GM19035 (cell line): ENCODE data around the gene WNT7B.

Source experiments
- ATAC-seq: cut with Tn5 transposase; IDR thresholded peaks from one replicate; pipeline ENCODE4 v1.9.1; 2021; ENCODE audit not compliant: unreplicated experiment

Gene WNT7B

DNA sequence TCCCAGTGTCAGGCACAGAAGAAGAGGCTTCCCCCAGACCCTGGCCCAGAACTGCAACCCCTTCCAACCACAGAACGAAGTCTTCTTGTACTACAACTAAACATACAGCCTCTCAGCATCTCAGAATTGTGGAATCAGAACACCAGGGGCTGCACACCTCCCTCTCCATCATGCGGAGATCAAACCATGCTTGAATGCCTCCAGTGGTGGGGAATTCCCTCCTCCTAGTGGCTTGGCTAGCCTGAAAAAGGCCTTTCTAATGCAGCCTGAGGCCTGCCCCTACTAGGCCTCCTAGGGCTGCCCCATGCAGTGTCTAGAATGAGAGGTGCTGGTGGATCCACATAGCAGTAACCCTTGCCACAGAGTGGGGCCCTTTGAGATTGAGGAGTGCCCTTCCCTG is 62.7 kb downstream of the WNT7B start:
- ATAC-seq: no peak

DNA sequence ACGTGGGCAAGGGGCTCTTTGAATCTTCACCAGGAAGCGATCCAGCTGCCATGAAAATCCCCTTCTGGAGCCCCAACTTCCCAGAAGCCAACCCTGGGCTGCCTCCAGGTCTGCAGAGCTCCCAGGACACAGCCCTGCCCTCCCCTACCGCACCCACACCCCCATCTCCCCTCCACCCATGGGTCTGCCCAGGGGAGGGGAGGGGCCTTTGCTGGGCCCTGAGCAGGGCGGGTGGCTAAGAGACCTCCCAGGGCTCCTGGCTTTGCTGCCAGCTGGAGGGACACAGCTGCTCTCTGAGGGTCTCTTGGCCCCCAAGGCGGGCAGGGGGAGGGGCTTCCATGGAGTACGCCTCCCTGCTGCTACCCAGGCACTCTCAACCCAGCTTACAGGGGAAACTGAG is 64.1 kb downstream of the WNT7B start:
- ATAC-seq: no peak

DNA sequence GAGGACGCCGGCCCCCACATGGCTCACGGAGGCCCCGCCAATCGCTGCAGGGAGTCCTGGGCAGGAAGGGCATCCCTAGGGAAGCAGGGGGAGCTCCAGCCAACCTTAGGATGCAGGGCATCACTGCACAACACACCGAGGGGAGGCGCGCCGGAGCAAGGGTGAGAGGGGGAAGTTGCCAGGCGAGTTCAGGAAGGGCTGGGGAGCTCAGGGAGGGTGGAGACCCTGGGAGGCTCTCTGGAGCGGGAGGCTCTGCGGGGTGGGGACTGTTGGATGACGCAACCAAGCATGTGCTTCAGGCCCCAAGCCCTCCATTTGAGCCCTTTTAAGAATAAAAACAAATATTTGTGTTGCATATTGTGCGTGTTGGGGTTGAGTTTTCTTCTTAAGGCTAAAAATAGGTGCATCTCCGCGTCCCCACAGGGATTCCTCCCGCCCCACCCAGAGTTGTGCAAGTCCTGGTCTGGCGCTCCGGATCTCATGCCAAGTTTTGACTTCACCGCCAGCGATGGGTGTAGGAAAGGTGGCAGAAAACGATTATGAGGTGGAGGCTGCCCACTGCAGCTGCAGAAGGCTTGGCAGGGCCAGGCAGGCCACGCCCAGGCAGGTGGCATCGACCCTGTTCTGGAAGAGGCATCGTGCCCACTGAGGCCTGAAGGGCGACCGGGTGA is 65.2 kb downstream of the WNT7B start:
- ATAC-seq: no peak

DNA sequence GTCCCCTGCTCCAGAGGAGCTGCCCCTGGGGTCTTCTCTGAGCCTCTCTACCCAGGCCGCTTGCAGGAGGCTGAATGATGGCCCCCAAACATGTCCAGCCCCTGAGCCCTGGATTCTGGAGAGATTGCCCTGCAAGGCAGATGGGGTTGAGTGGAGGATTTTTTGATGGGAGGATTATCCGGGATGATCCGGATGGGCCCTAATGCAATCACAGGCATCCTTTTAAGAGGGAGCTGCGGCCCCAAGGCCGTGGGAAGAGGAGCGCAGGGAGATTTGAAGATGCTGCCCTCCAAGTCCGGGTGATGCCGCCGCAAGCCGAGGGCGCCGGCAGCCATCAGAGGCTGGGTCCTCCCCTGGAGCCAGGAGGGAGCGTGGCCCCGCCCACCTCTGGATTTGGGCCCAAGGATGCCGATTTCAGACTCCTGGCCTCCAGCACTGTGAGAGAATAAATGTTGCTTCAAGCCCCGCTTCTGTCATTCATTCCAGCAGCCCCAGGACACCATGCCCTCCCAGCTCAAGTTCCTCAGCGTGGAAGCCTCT is 66.0 kb downstream of the WNT7B start:
- ATAC-seq: no peak

DNA sequence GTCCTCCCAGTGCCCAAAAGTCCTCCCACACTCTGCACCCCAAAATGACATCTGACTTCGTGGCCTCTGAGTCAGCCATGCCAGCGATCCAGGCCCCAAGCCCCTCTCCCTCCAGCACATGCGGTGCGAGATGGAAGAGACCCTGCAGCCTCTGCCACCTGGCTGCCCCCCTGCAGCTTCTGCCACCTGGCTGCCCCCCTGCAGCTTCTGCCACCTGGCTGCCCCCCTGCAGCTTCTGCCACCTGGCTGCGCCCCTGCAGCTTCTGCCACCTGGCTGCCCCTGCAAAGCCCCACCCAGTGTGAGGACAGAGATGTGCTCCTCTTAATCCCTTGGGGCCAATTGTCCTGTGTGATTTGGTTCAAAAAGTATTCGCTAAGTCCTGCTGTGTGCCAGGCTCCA is 68.0 kb downstream of the WNT7B start:
- no peak for ATAC-seq

DNA sequence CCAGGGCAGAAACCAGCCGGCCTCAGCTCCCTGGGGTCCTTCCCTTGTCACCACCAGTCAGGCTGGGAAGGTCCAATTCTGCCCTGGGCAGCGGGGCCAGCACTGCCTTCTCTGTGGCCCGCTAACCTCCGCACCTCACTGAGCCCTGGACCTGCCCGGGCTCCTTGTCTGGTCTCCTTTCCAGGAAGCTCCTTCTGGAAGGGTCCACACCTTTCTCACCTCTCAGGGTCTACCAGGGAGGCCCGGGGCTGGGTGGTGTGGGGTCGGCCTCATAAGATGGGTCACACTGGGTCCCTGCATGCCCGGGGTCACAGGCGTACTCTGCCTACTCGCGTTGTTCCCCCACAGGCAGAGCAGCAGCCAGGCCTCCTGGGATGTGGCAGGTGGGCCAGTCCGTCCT is 69.0 kb downstream of the WNT7B start:
- no peak for ATAC-seq

DNA sequence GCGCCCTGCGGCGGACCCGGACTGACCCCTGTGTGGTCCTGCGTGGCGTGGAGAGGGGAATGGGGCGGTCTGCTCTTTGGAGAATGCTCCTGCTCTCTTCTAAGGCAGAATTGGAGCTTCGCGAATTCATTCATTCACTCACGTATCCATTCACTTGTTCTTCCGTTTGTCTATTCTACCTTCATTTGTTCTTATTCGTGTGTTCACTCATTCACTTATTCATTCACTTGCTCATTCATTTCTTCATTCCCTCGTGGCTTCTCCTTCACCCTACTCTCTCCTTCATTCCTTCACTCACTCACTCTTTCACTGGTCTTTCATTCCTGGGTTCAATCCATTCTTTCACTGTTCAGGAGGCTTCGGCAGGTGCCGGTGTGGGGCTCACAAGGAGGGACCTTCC is 69.6 kb downstream of the WNT7B start:
- ATAC-seq: no peak

DNA sequence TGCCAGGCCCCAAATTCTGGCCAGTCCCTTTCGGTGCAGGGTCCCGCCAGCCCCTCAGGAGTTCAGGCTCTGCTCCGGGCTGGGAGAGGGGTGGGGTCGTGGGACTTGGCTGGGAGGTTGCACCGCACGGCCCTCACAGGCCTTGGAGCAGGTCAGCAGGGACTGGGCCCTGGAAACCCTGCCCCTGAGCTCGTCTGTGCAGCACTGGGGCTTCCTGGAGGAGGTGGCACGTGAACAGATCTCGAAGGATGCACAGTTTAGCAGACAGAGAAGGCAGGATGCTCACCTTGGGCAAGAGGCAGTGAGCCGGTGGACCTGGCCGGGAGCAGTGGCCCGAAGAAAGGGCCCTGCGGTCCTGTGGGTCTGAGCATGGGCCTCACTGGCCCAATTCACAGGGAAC is 70.0 kb downstream of the WNT7B start:
- ATAC-seq: no peak

DNA sequence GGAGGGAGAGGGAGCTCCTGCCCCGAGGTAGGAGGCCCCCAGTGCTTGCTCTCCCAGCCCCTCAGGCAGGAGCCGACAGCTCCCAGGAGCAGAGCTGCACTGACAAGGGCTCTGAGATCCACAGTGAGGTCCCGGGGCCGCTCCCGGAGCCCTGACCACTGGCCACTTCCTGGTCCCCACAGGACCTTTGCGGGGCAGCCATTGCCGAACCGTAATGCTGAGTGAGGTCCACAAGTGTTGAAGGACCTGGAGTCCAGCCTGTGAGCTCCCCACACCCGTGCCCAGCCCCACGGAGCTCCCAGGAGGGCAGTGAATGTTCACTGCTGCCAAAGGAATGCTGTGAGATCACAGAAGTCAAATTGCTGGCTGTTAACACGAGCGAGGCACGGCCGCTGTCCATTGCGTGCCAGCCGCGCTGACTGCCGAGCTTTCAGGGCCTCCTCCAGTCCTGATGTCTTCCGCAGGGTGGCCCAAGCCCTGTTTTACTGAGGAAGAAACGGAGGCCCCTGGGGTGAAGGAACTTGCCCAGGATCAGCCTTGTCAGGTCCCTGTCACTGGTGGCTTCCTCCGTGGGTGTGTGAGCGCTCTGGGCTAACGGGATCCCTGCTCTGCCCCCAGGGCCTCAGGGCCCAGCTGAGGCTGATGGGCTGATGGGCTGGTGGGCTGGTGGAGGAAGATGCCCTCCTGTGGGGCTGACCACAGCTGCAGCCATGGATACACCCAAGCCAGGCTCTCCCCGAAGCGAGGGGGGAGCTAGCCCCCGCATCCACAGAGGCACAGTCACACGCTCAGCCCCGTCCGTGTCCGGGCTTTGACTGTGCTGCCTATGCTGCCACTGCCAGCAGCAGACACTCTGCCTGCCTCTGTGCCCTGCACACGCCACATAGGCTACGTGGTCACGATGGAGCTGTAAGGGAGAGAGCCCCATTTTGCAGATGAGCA is 70.8 kb downstream of the WNT7B start:
- ATAC-seq: no peak

DNA sequence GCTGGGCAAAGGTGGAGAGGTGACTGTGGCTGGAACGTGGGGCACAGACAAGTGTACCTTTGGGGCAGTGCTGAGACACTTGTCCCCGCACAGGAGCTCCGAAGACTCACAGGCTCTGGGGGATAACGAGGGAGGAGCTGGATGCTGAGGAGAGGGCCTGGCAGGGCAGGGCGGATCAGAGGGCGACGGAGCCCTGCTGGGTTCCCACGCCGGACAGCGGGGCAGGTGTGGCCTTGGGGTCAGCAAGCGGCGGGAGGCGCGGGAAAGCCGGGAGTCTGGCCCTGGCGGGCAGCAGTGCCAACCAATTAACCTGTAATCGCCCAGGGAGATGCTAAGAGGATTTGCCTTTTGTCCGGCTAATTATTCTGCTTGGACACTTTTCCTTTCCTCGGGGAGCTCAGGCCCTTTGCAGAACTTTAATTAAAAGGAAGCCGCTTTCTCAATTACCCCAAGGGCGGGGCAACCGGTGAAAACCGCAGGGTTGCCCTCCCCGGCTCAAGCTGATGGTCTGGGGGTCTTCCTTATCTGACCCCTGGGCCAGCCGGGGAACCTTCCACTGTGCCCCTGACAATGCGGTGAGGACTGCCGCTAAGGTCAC is 71.5 kb downstream of the WNT7B start:
- no peak for ATAC-seq

DNA sequence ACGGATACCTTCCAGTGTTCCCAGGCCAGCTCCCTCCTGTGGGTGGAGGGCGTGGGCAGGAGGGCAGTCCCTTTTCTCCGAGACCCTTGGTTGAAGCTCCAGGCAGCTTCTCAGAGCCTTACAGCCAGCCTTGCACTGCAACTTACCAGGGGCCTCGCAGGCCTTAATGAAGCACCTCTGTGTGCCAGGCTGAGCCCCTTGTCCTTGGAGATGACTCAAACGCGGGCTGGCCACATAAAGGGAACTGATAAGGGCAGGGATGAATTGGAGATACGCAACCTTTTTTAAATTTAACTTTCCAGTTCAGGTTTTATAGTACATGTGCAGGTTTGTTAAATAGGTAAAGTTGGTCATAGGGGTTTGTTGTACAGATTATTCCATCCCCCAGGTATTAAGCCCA is 72.7 kb downstream of the WNT7B start:
- no peak for ATAC-seq

DNA sequence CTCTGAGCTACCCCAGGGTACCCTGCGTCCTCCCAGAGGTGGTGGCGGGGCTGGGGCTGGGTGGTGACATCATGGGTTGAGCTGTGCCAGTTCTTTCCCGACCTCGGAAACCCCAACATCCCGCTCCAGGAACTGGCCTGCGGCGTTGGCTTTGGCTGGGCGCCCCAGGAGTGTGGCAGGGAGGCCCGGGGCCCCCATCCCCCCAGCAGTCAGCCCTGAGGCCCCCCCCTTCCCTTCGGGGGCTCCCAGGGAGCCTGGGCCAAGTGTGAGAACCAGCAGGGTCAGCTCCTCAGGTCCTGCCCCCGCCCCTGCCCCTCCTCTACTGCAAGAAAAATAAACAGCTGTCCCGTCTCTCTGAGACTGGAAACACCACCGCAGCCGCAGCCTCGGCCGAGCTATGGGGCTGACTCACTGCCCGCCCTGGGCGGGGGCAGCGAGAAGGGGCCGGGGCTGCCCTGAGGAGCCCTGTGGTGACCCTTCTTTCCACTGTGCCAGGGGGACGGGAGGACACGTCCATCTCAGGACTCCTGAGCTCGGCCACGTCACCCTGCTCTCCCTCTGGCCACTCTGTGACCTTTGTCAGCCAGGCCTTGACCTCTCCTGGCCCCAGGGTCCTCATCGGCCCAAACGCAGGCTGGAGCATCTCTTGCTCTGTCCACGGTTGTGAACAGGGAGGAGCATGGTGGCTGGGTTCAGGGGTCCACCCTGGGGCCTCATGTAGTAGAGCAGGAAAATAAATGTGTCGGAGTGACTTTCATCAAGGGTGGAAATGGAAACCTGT is 73.4 kb downstream of the WNT7B start:
- no peak for ATAC-seq

DNA sequence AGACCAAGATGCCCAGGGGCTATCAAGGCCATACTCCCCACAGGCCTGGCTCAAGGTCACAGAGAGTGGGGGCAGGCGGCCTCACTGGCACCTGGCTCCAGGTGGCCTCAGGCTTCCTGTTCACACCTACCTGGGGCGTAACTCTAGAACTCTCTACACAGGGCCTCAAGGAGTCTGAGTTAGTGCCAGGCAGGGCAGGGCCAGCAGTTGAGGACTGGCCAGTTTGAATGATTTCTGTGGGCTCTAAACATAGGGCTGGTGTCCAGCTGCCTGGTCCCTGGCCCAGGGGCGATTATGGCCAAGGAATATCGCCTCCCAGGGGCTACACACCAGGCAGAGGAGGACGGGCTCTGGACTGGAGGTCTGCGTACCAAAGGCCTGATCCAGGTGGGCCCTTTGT is 79.2 kb downstream of the WNT7B start:
- no peak for ATAC-seq

DNA sequence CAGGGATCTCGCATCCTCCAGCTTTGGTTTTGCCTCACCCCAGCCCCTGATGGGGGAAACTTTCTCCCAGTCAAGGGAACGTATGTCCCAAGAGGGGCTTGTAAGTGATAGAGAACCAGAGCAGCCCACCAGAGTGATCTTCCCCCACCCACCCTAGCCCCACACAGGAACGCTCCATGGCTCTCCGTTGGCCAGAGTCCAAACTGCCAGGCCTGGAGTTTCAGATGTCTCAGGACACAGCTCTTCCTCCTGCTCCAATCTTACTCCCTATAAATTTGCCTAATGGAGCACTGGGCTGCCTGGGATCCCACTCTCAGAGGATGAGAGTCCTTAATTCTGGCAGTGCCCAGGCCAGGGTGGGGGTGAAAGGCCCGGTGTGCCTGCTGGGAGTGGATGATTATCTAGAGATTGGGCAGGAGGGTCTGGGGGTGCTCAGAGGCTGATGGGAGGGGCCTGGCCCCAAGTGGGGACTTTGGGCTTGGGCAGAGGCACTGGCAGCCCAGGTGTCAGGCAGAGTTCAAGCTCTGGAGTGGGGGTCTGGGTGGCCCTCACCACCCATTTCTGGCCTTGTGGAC is 79.9 kb downstream of the WNT7B start:
- ATAC-seq: no peak

DNA sequence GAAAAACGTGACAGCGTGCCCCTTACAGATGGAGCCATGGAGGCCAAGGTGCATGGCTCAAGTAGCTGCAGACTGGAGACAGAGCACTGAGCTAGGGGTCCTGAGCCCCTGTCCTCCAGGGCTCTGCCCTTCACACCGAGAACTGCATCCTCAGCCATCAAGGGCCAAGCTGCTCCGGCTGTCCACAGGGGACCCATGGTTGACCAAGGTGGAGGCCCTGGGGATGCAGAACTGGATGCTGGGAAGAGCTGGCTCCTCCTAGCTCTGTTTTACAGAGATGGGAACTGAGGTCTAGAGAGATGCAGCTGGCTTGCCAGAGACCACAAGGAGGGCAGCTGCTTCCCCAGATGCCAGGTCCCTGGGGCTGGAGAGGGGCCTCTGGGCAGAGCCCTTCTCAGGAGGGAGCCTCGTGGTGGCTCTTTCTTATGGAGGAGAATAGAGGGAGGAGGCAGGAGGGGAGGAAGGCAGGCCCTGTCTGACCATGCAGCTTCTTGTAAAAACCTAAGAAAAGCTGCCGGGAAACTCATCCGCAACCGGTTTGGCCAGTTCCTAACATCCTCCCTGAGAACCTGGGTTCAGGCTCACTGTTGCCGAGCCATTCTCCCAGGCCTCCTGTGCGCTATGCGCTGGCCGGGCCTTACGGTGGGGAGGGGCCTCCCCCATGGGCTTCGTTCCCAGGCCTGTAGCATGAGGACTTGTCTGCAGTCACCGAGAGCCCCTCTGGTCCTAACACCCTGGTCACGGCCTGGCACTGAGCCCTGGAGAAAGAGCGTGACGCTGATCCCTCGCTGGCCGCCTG is 80.6 kb downstream of the WNT7B start:
- no peak for ATAC-seq

DNA sequence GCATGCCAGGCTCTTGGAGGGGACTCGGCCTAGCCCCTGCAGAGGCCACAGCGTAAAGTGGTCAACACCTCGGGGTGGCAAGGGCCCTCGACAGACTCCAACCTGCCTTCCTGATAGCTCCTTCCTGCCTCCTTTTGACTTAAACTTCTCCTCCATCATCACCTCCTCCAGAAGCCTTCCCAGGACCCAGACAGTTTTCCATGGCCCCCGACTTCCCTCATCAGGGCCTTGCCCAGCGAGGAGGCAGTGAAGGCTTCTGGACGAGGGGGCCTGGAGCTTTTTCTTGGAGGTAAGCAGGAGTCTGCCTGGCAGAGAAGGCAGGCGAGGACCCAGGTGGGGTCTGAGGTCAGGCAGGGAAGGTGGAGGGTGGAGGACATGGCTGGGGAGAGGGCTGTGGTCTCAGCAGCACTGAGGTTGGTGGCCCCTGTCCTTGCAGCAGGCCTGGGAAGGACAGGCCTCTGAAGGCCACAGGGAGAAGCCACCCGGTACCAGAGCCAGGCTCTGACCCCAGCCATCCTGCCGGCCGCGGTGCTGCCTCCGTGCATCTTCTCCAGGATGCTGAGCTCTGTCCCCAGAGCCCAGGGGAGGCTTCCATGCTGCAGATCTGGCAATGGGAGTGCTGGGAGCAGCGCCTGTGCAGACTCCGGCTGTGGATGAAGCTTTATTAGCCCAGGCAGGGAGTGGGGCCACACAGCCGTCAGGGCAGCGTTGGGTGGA is 81.4 kb downstream of the WNT7B start:
- ATAC-seq: no peak

DNA sequence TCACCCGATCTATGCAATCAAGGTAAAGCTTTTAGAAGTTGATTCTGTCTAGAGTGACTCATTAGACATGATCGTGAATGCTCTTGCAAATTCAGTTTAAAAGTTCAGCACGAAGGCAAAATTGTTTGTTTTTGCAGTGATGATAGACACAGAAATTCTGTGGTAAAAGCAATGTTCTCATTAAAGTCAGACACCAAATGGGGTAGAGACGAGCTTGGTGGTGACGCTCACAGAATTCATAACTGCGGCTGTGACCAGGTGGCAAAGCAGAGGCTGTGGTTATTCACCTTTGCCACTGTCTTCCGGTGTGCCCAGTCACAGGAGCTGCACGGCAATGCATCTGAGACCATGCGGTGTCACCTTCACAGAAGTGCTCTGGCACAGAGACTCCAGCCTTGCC is 83.4 kb downstream of the WNT7B start:
- no peak for ATAC-seq

DNA sequence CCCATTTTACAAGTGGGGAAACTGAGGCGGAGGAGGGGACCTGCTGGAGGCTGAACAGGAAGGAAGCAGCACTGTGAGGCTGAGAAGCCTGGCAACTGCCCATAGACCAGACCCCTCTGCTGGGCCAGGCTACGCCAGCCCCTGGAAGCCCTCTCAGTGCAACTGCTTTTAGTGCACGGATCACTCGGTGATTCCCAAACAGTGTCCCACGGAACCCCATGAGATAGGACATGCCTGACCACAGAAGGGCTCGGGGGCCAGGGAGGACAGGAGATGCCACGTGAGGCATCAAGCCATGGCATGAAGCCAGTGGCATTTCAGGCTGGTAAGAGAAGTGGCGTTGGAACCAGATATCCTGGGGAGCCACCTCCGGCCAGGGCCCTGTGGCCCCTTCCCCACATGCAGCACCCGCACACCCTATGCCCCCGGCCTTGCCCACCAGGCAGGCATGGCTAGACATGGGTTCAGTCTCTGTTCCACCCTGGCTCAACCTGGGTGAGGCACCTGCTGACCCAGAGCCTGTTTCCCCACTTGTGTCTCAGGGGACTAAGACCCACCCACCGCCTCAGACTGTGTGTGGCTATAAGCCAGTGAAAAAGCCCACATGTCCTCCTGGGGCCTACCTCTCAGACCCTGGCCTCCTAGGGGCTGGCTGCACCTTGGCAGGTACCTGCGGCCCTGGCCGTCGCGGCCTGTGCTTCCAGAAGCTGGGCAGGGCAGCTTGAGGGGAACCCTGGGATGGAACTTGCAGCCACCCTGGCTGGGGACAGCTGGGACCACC is 84.1 kb downstream of the WNT7B start:
- ATAC-seq: no peak
